Gastrocnemius medialis (tissue), 4 donors: ENCODE results near the gene SLC10A7.

Source experiments
- CTCF ChIP-seq, 5 experiments: fragments of 450-650 bp in 3 of 5; fragments of 200-600 bp in 2 of 5; sonication (generic) in 2 of 5; IDR thresholded peaks in 4 of 5; conservative IDR thresholded peaks in 1 of 5; 1 replicate in 4 of 5; 2 replicates in 1 of 5; pipeline ENCODE4 v1.5.1; 2016 to 2019; ENCODE audit warnings: antibody characterized with exemption in 5 of 5, mild to moderate bottlenecking in 3 of 5, moderate library complexity in 3 of 5
- POLR2A ChIP-seq, 2 donors: fragments of 450-650 bp; IDR thresholded peaks; one replicate each; pipeline ENCODE4 v1.6.1; 2017; ENCODE audit warnings: antibody characterized with exemption in 2 of 2, mild to moderate bottlenecking in 2 of 2, moderate library complexity in 2 of 2

- TF ChIP-seq CTCF (IDR thresholded peaks at IDR 0.05 in 4 of 5, conservative IDR thresholded peaks at IDR 0.05 in 1 of 5) (no peak), POLR2A (IDR thresholded peaks at IDR 0.05) (no peak)
These were observed 173.9 kb downstream of the SLC10A7 start for GRCh38 chr4:146347822-146348221.
